Neuronal stem cell (in vitro differentiated cells): ENCODE measurements around the gene RANBP3.
A peak's percentile ranks its signal among the peaks of the same experiment; 100 is the strongest.

Experiments
- DNase-seq: peaks from one replicate; pipeline ENCODE4 v3.0.0-alpha.2; 2013; ENCODE audit warnings: low spot score
- H2AFZ ChIP-seq: one replicate; pipeline ENCODE4 v1.6.1; 2013; ENCODE audit warnings: mild to moderate bottlenecking, low read length, inconsistent platforms
- H2AK5ac ChIP-seq: 2 replicates; pipeline ENCODE4 v1.6.1; 2013; ENCODE audit warnings: low read depth, mild to moderate bottlenecking, inconsistent platforms, low read length, moderate library complexity, mixed read lengths
- H2BK120ac ChIP-seq: 2 replicates; pipeline ENCODE4 v1.6.1; 2013; ENCODE audit warnings: low read depth, mild to moderate bottlenecking, inconsistent platforms, low read length, moderate library complexity, mixed read lengths
- H2BK12ac ChIP-seq: one replicate; pipeline ENCODE4 v1.6.1; 2013; ENCODE audit warnings: low read length, inconsistent platforms
- H2BK15ac ChIP-seq: 2 replicates; pipeline ENCODE4 v1.6.1; 2013; ENCODE audit warnings: mild to moderate bottlenecking, low read length, inconsistent platforms, mixed read lengths
- H2BK5ac ChIP-seq: one replicate; pipeline ENCODE4 v1.6.1; 2013; ENCODE audit warnings: inconsistent platforms, mild to moderate bottlenecking, low read length, moderate library complexity
- H3K14ac ChIP-seq: one replicate; pipeline ENCODE4 v1.6.1; 2013; ENCODE audit warnings: low read length, inconsistent platforms
- H3K18ac ChIP-seq: 2 replicates; pipeline ENCODE4 v1.6.1; 2013; ENCODE audit warnings: low read length, inconsistent platforms
- H3K23ac ChIP-seq: 2 replicates; pipeline ENCODE4 v1.6.1; 2013; ENCODE audit warnings: low read depth, mild to moderate bottlenecking, mixed read lengths, low read length, inconsistent platforms; ENCODE audit not compliant: poor library complexity
- H3K27ac ChIP-seq: replicated peaks from 3 replicates; pipeline ENCODE4 v1.5.1; 2013; ENCODE audit warnings: low read length, inconsistent platforms
- H3K27me3 ChIP-seq, 3 experiments: 2 replicates each; pipeline ENCODE4 v1.6.1; 2013; ENCODE audit warnings: low read length in 3 of 3, mild to moderate bottlenecking in 2 of 3, inconsistent platforms in 1 of 3, low read depth in 1 of 3, mixed read lengths in 1 of 3, moderate library complexity in 1 of 3; ENCODE audit not compliant: control insufficient read depth in 3 of 3, insufficient read depth in 3 of 3
- H3K36me3 ChIP-seq, 2 donors: replicated peaks in 1 of 2; 2 replicates each; pipeline ENCODE4 v1.6.1; 2013; ENCODE audit warnings: low read length in 2 of 2; ENCODE audit not compliant: control insufficient read depth in 2 of 2, insufficient read depth in 2 of 2
- H3K4ac ChIP-seq: 2 replicates; pipeline ENCODE4 v1.6.1; 2013; ENCODE audit warnings: inconsistent platforms, mild to moderate bottlenecking, low read length, moderate library complexity
- H3K4me1 ChIP-seq, 2 donors: 1 replicate in 1 of 2; 2 replicates in 1 of 2; pipeline ENCODE4 v1.6.1; 2013; ENCODE audit warnings: low read length in 2 of 2, low read depth in 1 of 2; ENCODE audit not compliant: control insufficient read depth in 2 of 2, insufficient read depth in 1 of 2
- H3K4me2 ChIP-seq: one replicate; pipeline ENCODE4 v1.6.1; 2013; ENCODE audit warnings: mild to moderate bottlenecking, low read length, inconsistent platforms; ENCODE audit not compliant: insufficient read depth, poor library complexity, severe bottlenecking
- H3K4me3 ChIP-seq, 2 donors: 2 replicates each; pipeline ENCODE4 v1.5.1; 2013; ENCODE audit warnings: low read length in 2 of 2, mild to moderate bottlenecking in 2 of 2, inconsistent platforms in 1 of 2, moderate library complexity in 1 of 2
- H3K79me1 ChIP-seq: one replicate; pipeline ENCODE4 v1.6.1; 2013; ENCODE audit warnings: low read depth, mild to moderate bottlenecking, inconsistent platforms, low read length, moderate library complexity
- H3K9ac ChIP-seq: one replicate; pipeline ENCODE4 v1.6.1; 2013; ENCODE audit warnings: mild to moderate bottlenecking, low read depth, low read length, inconsistent platforms; ENCODE audit not compliant: poor library complexity
- H3K9me3 ChIP-seq, 2 donors: replicated peaks in 1 of 2; 2 replicates each; pipeline versions ENCODE3 to v1.6.1; 2013; ENCODE audit warnings: low read length in 2 of 2, mild to moderate bottlenecking in 2 of 2, inconsistent platforms in 1 of 2, low read depth in 1 of 2, mixed read lengths in 1 of 2, moderate library complexity in 1 of 2; ENCODE audit not compliant: control insufficient read depth in 2 of 2, insufficient read depth in 1 of 2
- H4K8ac ChIP-seq: one replicate; pipeline ENCODE4 v1.6.1; 2013; ENCODE audit warnings: low read depth, mild to moderate bottlenecking, inconsistent platforms, low read length, moderate library complexity
- H4K91ac ChIP-seq: one replicate; pipeline ENCODE4 v1.6.1; 2013; ENCODE audit warnings: low read length, low read depth, mild to moderate bottlenecking, inconsistent platforms; ENCODE audit not compliant: poor library complexity
- WGBS, 2 donors: extraction: QIAGEN DNeasy Blood & Tissue Kit; methylation state at CpG; one replicate each; pipeline ENCODE4 v1.1.7; 2013; ENCODE audit warnings: missing lambda C conversion rate in 2 of 2, mixed read lengths in 1 of 2; ENCODE audit not compliant: insufficient read length in 2 of 2, insufficient replicate concordance in 1 of 2; ENCODE audit errors: extremely low coverage in 2 of 2; 5-methylcytosine and 5-hydroxymethylcytosine counted together

RANBP3 gene

DNA sequence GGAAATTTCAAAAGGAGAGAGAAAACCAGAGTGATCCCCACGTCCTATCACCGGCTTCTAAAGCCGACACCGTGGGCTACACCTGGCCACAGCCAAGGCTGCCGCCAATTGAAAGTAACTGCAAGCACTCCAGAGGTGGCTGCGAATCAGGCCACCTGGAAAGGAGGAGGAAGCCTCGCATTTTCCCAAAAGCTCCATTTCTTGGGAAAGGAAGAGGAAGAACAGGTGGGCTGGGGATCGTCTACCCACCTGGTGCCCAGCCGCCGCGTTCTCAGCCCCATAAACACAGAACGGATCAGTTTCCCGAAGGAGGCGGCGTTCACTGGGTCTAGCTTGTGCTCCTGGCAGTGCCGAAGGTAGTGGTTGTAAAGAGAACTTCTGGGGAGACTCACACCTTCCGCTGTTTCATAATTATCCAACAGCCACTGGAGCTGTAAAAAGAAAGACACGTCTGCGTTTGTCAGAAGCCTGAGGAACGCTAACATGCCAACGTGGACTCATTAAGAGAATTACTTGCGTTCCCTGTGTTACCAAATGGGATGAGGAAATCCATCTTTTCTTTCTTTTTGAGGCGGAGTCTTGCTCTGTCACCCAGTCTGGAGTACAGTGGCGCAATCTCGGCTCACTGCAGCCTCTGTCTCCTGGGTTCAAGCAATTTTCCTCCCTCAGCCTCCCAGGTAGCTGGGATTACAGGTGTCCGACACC is 38.1 kb upstream of the RANBP3 start:
- no peaks in the 10 kb centered on the region for H3K9me3 ChIP-seq
- no peak overlapping the region for H4K91ac ChIP-seq
- no peak overlapping the region for H2BK120ac ChIP-seq
- no peak overlapping the region for H2BK5ac ChIP-seq
- no peak overlapping the region for H2BK12ac ChIP-seq
- H3K4ac ChIP-seq, result no peak overlapping the region
- no peak overlapping the region for H2BK15ac ChIP-seq
- H4K8ac ChIP-seq, result no peak overlapping the region
- WGBS, 2 donors, result no CpG with 5 or more reads among the region's 26 CpGs
- no peak overlapping the region for H2AFZ ChIP-seq
- H3K4me3 ChIP-seq, result no peak overlapping the region
- H3K4me1 ChIP-seq, result peaks cover 5 to 7% of the 10 kb centered on the region in 2 donors
- H3K18ac ChIP-seq, result no peak overlapping the region
- H3K27ac ChIP-seq, result no peak overlapping the region
- H3K27me3 ChIP-seq, result no peaks in the 10 kb centered on the region
- H3K4me2 ChIP-seq, result no peak overlapping the region
- DNase-seq, result no peak
- no peaks in the 10 kb centered on the region for H3K79me1 ChIP-seq
- H3K23ac ChIP-seq, result no peak overlapping the region
- no peak overlapping the region for H3K14ac ChIP-seq
- H2AK5ac ChIP-seq, result no peak overlapping the region
- H3K9ac ChIP-seq, result no peak overlapping the region
- H3K36me3 ChIP-seq, result peaks cover 0 to 24% of the 10 kb centered on the region in 2 donors

DNA sequence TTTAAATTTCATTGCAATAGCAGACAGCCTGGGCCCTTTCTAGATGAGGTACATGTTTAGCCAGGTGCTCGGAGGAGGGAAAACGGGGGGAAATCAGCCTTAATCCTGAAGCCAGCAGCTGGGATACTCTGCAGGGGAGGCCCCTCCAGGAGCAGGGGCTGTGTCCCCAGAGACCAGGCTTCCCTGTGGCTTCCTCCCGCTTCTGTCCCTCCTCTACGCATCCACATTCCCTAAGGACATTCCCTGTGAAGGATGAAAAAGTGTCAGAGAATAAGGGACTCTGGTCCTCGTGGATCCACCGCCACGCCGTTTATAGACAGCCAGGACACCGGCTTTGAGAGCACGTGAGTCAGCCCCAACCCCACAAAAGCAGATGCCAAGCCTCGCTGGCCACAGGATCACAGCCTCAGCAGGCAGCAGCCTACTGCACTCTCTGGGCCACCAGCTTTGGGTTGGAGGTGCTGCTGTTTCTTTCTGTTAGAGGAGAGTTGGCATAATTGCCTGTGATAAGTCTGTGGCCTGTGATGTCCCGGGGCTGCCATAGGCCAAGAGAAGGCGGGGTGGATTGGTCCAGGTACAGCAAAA is 36.7 kb upstream of the RANBP3 start:
- Histone ChIP-seq H2AFZ (no peak overlapping the region), H3K27ac (no peak overlapping the region), H3K79me1 (no peaks in the 10 kb centered on the region), H4K8ac (peak overlapping the region; percentile 58), H3K4me2 (no peak overlapping the region), H4K91ac (no peak overlapping the region), H3K4me3 (no peak overlapping the region), H3K4ac (no peak overlapping the region), H2BK12ac (no peak overlapping the region), H3K14ac (no peak overlapping the region), H3K23ac (no peak overlapping the region), H3K27me3 (no peaks in the 10 kb centered on the region), H2BK5ac (no peak overlapping the region), H3K36me3 (peaks cover 0 to 27% of the 10 kb centered on the region in 2 donors), H2BK15ac (no peak overlapping the region), H3K9ac (peak overlapping the region; percentile 3), H3K9me3 (no peaks in the 10 kb centered on the region), H2BK120ac (no peak overlapping the region), H3K18ac (peak overlapping the region; percentile 84), H3K4me1 (peaks cover 5 to 7% of the 10 kb centered on the region in 2 donors), H2AK5ac (no peak overlapping the region)
- no peak for DNase-seq
- no CpG with 5 or more reads among the region's 13 CpGs for WGBS, 2 donors

DNA sequence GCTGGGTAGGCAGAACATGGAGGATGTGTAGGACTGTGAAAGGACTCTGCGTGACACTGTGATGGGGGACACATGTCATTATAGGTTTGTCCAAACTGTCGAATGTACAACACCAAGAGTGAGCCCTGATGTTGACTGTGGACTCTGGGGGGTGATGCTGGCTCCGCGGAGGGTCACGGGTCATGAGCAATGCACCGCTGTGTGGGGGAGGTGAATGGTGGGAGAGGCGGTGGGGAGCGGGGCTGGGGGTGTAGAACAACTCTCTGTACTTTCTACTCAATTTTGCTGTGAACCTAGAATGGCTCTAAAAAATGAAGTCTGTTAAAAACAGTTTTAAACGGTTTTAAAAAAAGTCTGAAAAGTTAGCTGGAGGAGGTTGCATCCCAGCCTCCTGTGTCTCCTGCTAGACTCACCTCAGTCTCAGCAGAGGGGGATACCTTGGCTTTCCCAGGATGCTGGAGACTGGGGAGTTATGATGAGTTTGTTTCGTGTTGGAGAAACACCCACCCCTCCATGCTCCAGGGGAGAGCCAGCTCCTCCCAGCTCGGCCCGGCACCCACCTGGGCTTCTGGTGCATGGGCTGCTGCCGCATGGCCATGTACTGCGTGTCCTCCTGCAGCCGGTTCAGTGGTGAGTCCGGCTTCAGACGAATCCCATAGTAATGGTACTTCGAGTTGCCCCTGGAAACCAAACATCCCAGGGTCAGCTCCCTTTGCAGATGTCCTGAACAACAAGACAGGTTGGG is 34.7 kb upstream of the RANBP3 start:
- Histone ChIP-seq H2BK5ac (no peak overlapping the region), H3K36me3 (peaks cover 0 to 31% of the 10 kb centered on the region in 2 donors), H3K27me3 (no peaks in the 10 kb centered on the region), H3K9me3 (no peaks in the 10 kb centered on the region), H2BK15ac (no peak overlapping the region), H3K4ac (no peak overlapping the region), H3K4me3 (no peak overlapping the region), H4K91ac (no peak overlapping the region), H4K8ac (no peak overlapping the region), H3K9ac (no peak overlapping the region), H3K4me2 (no peak overlapping the region), H3K27ac (no peak overlapping the region), H3K79me1 (peaks cover 1% of the 10 kb centered on the region), H2AK5ac (no peak overlapping the region), H2BK120ac (no peak overlapping the region), H3K18ac (no peak overlapping the region), H3K23ac (no peak overlapping the region), H2AFZ (no peak overlapping the region), H2BK12ac (no peak overlapping the region), H3K4me1 (peaks cover 3 to 7% of the 10 kb centered on the region in 2 donors), H3K14ac (peak overlapping the region; percentile 64)
- DNase-seq, result no peak
- no CpG with 5 or more reads among the region's 18 CpGs for WGBS, 2 donors

DNA sequence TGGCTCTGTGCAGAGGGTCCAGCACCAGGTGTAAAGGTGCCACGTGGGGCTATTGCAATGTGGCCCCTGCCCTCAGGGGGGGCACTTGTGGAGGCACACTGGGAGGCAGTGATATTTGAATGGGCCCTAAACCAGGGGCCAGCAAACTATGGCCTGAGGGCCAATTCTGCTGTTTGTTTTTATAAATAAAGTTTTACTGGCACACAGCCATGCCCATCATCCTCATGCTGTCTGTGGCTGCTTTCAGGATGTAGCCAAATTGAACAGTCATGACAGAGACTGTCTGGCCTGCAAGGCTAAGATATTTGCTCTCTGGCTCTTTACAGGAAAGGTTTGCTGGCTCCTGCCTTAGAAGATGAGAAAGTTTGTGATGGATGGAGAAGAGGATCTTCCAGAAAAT is 33.9 kb upstream of the RANBP3 start:
- DNase-seq, result no peak

More for the DNA sequence above, 33.9 kb upstream of the RANBP3 start:
- Histone ChIP-seq H3K36me3 (peaks cover 0 to 39% of the 10 kb centered on the region in 2 donors), H3K4me1 (peaks cover 3 to 7% of the 10 kb centered on the region in 2 donors), H3K4me2 (no peak overlapping the region), H2BK12ac (no peak overlapping the region), H2BK15ac (no peak overlapping the region), H3K27me3 (no peaks in the 10 kb centered on the region), H3K27ac (no peak overlapping the region), H2AFZ (no peak overlapping the region), H4K8ac (no peak overlapping the region), H3K18ac (no peak overlapping the region), H2AK5ac (no peak overlapping the region), H2BK120ac (no peak overlapping the region), H3K9ac (no peak overlapping the region), H3K79me1 (peaks cover 1% of the 10 kb centered on the region), H4K91ac (no peak overlapping the region), H3K4ac (no peak overlapping the region), H3K14ac (no peak overlapping the region), H2BK5ac (no peak overlapping the region), H3K23ac (no peak overlapping the region), H3K4me3 (no peak overlapping the region), H3K9me3 (no peaks in the 10 kb centered on the region)
- WGBS, 2 donors, result no CpG with 5 or more reads among the region's 1 CpG
